Stimulated activated naive CD8-positive, alpha-beta T cell treated with anti-CD3 and anti-CD28 coated beads, Interleukin-15, amount 100 ng/mL, for 72 hours (primary cell): Measurements from ENCODE around the gene HHLA2.
A peak's percentile ranks its signal among the peaks of the same experiment; 100 is the strongest.

Experiments used
- ATAC-seq: fragments of 150-1000 bp; cut with Tn5 transposase; 2 replicates; pipeline ENCODE4 v1.10.0; 2021; ENCODE audit warnings: mild to moderate bottlenecking, moderate library complexity
- DNase-seq, 2 donors: peaks; one replicate each; pipeline ENCODE4 v3.0.0; 2021 to 2022
- H3K27ac Mint-ChIP-seq, 2 donors: one replicate each; pipeline ENCODE4 v1.8.0; 2022; ENCODE audit warnings: mild to moderate bottlenecking in 2 of 2, mixed read lengths in 2 of 2, moderate library complexity in 2 of 2
- H3K27me3 Mint-ChIP-seq: one replicate; pipeline ENCODE4 v1.8.0; 2022; ENCODE audit warnings: mixed read lengths
- H3K4me1 Mint-ChIP-seq: one replicate; pipeline ENCODE4 v1.8.0; 2022; ENCODE audit warnings: mild to moderate bottlenecking, mixed read lengths
- H3K4me3 Mint-ChIP-seq, 2 donors: one replicate each; pipeline ENCODE4 v1.8.0; 2022; ENCODE audit warnings: mild to moderate bottlenecking in 2 of 2, mixed read lengths in 2 of 2, moderate library complexity in 1 of 2
- H3K9me3 Mint-ChIP-seq, 2 donors: one replicate each; pipeline ENCODE4 v1.8.0; 2022; ENCODE audit warnings: mixed read lengths in 2 of 2

HHLA2 gene

GRCh38 chr3:108407886-108408285 lies 111.5 kb downstream of the HHLA2 start:
- no peak for ATAC-seq

GRCh38 chr3:108408883-108409799 lies 112.8 kb downstream of the HHLA2 start:
- ATAC-seq = no peak
- Mint-ChIP-seq H3K9me3 (no peaks in the 10 kb centered on the region), H3K27ac (no peak overlapping the region), H3K4me1 (peaks cover 7% of the 10 kb centered on the region), H3K4me3 (no peak overlapping the region), H3K27me3 (no peaks in the 10 kb centered on the region)
- no peak for DNase-seq

More at GRCh38 chr3:108407886-108408285, 111.5 kb downstream of the HHLA2 start:
- Mint-ChIP-seq H3K27me3 (no peaks in the 10 kb centered on the region), H3K27ac (no peak overlapping the region), H3K9me3 (no peaks in the 10 kb centered on the region), H3K4me1 (peaks cover 17% of the 10 kb centered on the region), H3K4me3 (no peak overlapping the region)
- DNase-seq = no peak

GRCh38 chr3:108409800-108410178 lies 113.4 kb downstream of the HHLA2 start:
- Mint-ChIP-seq H3K4me1 (peaks cover 7% of the 10 kb centered on the region), H3K27me3 (no peaks in the 10 kb centered on the region), H3K9me3 (no peaks in the 10 kb centered on the region), H3K4me3 (no peak overlapping the region), H3K27ac (no peak overlapping the region)
- no peak for DNase-seq
- ATAC-seq = no peak

GRCh38 chr3:108410531-108410984 lies 114.2 kb downstream of the HHLA2 start:
- H3K4me3 Mint-ChIP-seq = no peak overlapping the region
- peaks cover 7% of the 10 kb centered on the region for H3K4me1 Mint-ChIP-seq
- DNase-seq (no peak), ATAC-seq (no peak)
- H3K27me3 Mint-ChIP-seq = no peaks in the 10 kb centered on the region
- H3K9me3 Mint-ChIP-seq = no peaks in the 10 kb centered on the region
- H3K27ac Mint-ChIP-seq = no peak overlapping the region

GRCh38 chr3:108412121-108412750 lies 115.9 kb downstream of the HHLA2 start:
- no peaks in the 10 kb centered on the region for H3K27me3 Mint-ChIP-seq
- DNase-seq (no peak), ATAC-seq (no peak)
- H3K4me3 Mint-ChIP-seq = no peak overlapping the region
- H3K27ac Mint-ChIP-seq = no peak overlapping the region
- H3K9me3 Mint-ChIP-seq = no peaks in the 10 kb centered on the region
- peaks cover 10% of the 10 kb centered on the region for H3K4me1 Mint-ChIP-seq

GRCh38 chr3:108414007-108414406 lies 117.7 kb downstream of the HHLA2 start:
- H3K9me3 Mint-ChIP-seq = no peaks in the 10 kb centered on the region

GRCh38 chr3:108415661-108416060 lies 119.3 kb downstream of the HHLA2 start:
- H3K4me3 Mint-ChIP-seq = no peak overlapping the region
- no peaks in the 10 kb centered on the region for H3K27me3 Mint-ChIP-seq
- no peak for DNase-seq
- ATAC-seq = no peak
- H3K4me1 Mint-ChIP-seq = peaks cover 9% of the 10 kb centered on the region
- no peaks in the 10 kb centered on the region for H3K9me3 Mint-ChIP-seq
- H3K27ac Mint-ChIP-seq = no peak overlapping the region

More at GRCh38 chr3:108414007-108414406, 117.7 kb downstream of the HHLA2 start:
- Mint-ChIP-seq H3K4me3 (no peak overlapping the region), H3K27ac (no peak overlapping the region), H3K27me3 (no peaks in the 10 kb centered on the region), H3K4me1 (peaks cover 9% of the 10 kb centered on the region)
- DNase-seq (no peak), ATAC-seq (no peak)

- Mint-ChIP-seq H3K9me3 (no peaks in the 10 kb centered on the region), H3K27ac (no peak overlapping the region), H3K4me1 (peaks cover 9% of the 10 kb centered on the region), H3K27me3 (peaks cover 3% of the 10 kb centered on the region), H3K4me3 (no peak overlapping the region)
- no peak for DNase-seq
- ATAC-seq = peak; percentile 81
Observed at GRCh38 chr3:108416111-108416869, 119.9 kb downstream of the HHLA2 start.

- Mint-ChIP-seq H3K27ac (no peak overlapping the region), H3K9me3 (no peaks in the 10 kb centered on the region), H3K27me3 (peaks cover 6% of the 10 kb centered on the region), H3K4me3 (no peak overlapping the region), H3K4me1 (peaks cover 9% of the 10 kb centered on the region)
- DNase-seq (no peak), ATAC-seq (no peak)
Observed at GRCh38 chr3:108420926-108421325, 124.6 kb downstream of the HHLA2 start.
